ENCODE results near the gene ARRDC1.

DNA sequence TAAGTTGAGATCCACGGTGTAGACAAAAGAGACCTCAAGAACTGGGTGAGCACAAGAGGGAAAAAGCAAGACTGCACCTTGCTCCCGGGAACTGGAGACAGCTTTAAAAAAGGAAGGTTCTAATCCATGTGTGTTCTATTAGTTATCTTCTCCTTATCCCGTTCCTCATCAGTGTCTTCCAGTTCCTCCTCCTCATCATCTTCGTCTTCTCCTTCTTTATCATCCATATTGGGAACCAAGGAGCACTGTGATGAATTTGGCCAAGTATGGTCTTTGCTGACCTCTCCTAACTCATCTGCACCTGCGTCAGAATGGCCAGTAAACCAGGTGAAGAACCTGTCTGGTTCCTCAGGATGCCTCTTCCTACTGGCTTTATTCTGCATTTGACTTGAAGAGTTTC is 35.4 kb downstream of the ARRDC1 start:
- TF ChIP-seq, protein P1, sequence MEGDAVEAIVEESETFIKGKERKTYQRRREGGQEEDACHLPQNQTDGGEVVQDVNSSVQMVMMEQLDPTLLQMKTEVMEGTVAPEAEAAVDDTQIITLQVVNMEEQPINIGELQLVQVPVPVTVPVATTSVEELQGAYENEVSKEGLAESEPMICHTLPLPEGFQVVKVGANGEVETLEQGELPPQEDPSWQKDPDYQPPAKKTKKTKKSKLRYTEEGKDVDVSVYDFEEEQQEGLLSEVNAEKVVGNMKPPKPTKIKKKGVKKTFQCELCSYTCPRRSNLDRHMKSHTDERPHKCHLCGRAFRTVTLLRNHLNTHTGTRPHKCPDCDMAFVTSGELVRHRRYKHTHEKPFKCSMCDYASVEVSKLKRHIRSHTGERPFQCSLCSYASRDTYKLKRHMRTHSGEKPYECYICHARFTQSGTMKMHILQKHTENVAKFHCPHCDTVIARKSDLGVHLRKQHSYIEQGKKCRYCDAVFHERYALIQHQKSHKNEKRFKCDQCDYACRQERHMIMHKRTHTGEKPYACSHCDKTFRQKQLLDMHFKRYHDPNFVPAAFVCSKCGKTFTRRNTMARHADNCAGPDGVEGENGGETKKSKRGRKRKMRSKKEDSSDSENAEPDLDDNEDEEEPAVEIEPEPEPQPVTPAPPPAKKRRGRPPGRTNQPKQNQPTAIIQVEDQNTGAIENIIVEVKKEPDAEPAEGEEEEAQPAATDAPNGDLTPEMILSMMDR (IDR thresholded peaks at IDR 0.05) = no peak
- TF ChIP-seq POLR2A (IDR thresholded peaks at IDR 0.05) = no peak
